ENCODE results near the gene RTN4RL2. TPM values are rescaled to one million over a fixed set of nuclear protein-coding genes. Genes with fewer than 3 reads are reported as not detected.

The RTN4RL2 gene
- under 1 TPM; 0.33 to 0.39 TPM for total RNA-seq

DNA sequence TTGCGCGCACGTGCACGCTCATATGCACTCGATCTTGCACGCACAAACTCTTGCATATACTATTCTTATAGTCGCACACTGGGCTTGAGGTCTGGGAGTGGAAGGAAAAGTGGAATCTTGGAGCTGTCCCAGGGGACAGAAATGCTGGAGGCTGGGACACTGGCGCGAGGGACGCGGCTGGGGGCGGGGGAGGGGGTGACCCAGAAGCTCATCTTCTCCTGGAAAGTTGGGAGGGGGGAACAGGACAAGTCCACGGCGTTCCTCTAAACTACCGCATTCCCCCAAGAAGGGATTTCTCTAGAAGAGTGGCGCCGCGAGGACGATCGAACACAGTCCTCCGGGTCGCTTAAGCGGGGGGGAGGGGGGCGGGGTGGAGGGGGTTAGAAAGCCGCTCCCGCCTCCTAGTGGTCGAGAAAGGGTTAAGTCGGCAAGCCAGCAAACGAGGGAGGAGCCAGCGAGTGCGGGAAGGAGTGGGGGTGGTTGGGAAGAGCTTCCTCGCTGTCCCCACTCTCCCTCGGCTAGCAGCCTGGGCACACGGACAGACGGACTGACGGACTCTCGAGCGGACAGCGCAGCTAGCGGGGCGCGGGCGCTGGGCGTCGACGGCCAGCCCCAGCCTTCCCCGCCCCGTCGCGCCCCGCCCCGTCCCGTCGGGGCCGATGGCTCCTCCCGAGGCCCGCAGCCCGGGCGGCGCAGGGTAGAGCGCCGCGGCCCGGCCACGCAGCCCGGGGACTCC lies at the start of gene RTN4RL2:
RTN4RL2 (plus strand) TSS at position 507 of the 736 bp plus-strand sequence. CDS start 338 bp downstream, outside the sequence.
- CTCF ChIA-PET, result interaction anchor here (0.6 to 6.3 kb wide), 13 partner anchors 12 to 339 kb away, joined by 3 to 124 read pairs (median 4); partner anchors contain the start of gene SLC43A1
- peak; percentile 55 for ATAC-seq
- Mint-ChIP-seq H3K4me1 (peaks cover 27% of the 10 kb centered on the region), H3K4me3 (peak within 1 kb of the TSS; percentile 71), H3K9me3 (ENCODE audit: low read depth) (no peaks in the 10 kb centered on the region), H3K36me3 (ENCODE audit: low read depth) (no peaks in the 10 kb centered on the region), H3K27me3 (peaks cover 25% of the 10 kb centered on the region), H3K27ac (peak within 1 kb of the TSS; percentile 17)
- POLR2A ChIA-PET, result interaction anchor here (0.7 to 1.2 kb wide), 2 partner anchors 18 to 108 kb away, joined by 3 to 4 read pairs; no protein-coding TSS in a partner anchor
- DNase-seq, result peak; percentile 81
- intact Hi-C loops (cut with DNase I, micrococcal nuclease), result loop anchor here in 1 of 2 experiments (1.0 kb wide), 4 partner anchors 16 to 108 kb away; partner anchors contain the start of genes SLC43A3 and TIMM10

- ATAC-seq, result no peak
- peaks cover 63% of the 10 kb centered on the region for H3K4me1 Mint-ChIP-seq
Observed at GRCh38 chr11:57413681-57414080, 46.6 kb upstream of the RTN4RL2 start.

DNA sequence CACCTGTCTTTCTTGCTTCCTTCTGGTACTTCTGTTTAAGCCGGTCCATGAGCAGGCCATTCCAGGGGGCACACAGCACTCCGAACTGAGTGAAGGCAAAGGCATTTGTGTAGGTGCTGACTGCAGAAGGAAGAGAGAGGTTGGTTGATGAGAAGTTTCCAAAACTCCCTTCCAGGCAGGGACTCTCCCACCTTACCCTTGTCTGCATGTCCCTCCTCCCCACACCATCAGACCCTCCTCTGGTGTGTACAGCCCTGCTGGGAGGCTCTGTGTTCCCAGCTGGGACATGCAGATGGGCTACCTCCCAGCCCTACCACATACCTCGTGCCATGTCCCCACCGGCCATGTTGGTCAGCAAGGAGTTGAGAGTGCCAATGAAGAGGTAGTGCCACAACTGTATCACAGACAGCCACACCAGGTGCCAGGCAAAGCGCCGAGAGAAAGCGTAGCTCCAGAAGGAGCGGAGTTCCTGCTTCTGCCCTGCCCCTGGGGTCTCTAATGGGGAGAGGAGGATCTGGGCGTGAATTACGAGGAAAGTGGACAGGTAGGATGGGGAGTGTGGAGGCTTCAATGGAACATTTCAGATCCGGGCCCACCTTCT lies 45.6 kb upstream of the RTN4RL2 start:
- H3K4me1 Mint-ChIP-seq, result peaks cover 60% of the 10 kb centered on the region
- DNase-seq, result no peak
- ChIA-PET CTCF (no interaction called here), POLR2A (no interaction called here)
- H3K4me3 Mint-ChIP-seq, result no peak overlapping the region
- intact Hi-C loops (cut with DNase I, micrococcal nuclease), result no loop called here
- ATAC-seq, result peak; percentile 52
- peaks cover 81% of the 10 kb centered on the region for H3K36me3 Mint-ChIP-seq (ENCODE audit: low read depth)
- peak overlapping the region; percentile 9 for H3K27ac Mint-ChIP-seq
- no peaks in the 10 kb centered on the region for H3K9me3 Mint-ChIP-seq (ENCODE audit: low read depth)
- no peaks in the 10 kb centered on the region for H3K27me3 Mint-ChIP-seq

More at GRCh38 chr11:57413681-57414080, 46.6 kb upstream of the RTN4RL2 start:
- ChIA-PET POLR2A (no interaction called here), CTCF (interaction anchor here (0.7 kb wide), 1 partner anchor 14 kb away, joined by 3 read pairs; no protein-coding TSS in a partner anchor)
- Mint-ChIP-seq H3K9me3 (ENCODE audit: low read depth) (no peaks in the 10 kb centered on the region), H3K36me3 (ENCODE audit: low read depth) (peaks cover 83% of the 10 kb centered on the region), H3K4me3 (no peak overlapping the region), H3K27ac (peak overlapping the region; percentile 49), H3K27me3 (no peaks in the 10 kb centered on the region)
- intact Hi-C loops (cut with DNase I, micrococcal nuclease), result no loop called here
- DNase-seq, result no peak

DNA sequence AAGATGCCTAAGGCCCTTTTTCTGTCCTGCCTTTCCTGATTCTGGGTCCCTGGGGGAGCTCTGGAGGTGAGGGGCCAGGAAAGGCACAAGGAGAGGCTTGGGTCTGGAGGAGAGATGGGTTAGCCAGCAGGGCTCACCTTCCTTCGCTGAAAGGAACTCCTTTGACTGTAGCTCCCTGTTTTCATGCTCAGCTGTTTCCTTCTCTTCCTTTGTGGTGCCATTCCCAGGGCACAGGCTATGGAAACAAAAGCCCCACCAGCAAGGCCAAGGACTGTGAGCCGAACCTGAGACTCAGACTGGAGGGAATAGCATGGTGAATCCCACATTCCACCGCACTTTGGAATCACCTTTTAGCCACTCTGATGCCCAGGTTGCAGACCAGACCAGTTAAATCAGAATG lies 43.9 kb upstream of the RTN4RL2 start:
- CTCF ChIA-PET, result interaction anchor here (1.3 kb wide), 2 partner anchors 20 to 110 kb away, joined by 3 to 4 read pairs; no protein-coding TSS in a partner anchor
- peaks cover 68% of the 10 kb centered on the region for H3K4me1 Mint-ChIP-seq
- no peaks in the 10 kb centered on the region for H3K9me3 Mint-ChIP-seq (ENCODE audit: low read depth)

GRCh38 chr11:57417056-57417455 lies 43.3 kb upstream of the RTN4RL2 start:
- Mint-ChIP-seq H3K4me1 (peaks cover 72% of the 10 kb centered on the region), H3K4me3 (no peak overlapping the region), H3K27me3 (no peaks in the 10 kb centered on the region), H3K27ac (no peak overlapping the region), H3K36me3 (ENCODE audit: low read depth) (peaks cover 88% of the 10 kb centered on the region), H3K9me3 (ENCODE audit: low read depth) (no peaks in the 10 kb centered on the region)
- DNase-seq (no peak), ATAC-seq (no peak)
- ChIA-PET POLR2A (no interaction called here), CTCF (interaction anchor here (1.3 to 1.9 kb wide), 3 partner anchors 11 to 110 kb away, joined by 3 to 6 read pairs (median 4); no protein-coding TSS in a partner anchor)
- intact Hi-C loops (cut with DNase I, micrococcal nuclease), result no loop called here

More for the DNA sequence above, 43.9 kb upstream of the RTN4RL2 start:
- Mint-ChIP-seq H3K36me3 (ENCODE audit: low read depth) (peaks cover 86% of the 10 kb centered on the region), H3K27ac (no peak overlapping the region), H3K27me3 (no peaks in the 10 kb centered on the region), H3K4me3 (no peak overlapping the region)
- ATAC-seq (no peak), DNase-seq (no peak)
- POLR2A ChIA-PET, result no interaction called here
- intact Hi-C loops (cut with DNase I, micrococcal nuclease), result no loop called here

DNA sequence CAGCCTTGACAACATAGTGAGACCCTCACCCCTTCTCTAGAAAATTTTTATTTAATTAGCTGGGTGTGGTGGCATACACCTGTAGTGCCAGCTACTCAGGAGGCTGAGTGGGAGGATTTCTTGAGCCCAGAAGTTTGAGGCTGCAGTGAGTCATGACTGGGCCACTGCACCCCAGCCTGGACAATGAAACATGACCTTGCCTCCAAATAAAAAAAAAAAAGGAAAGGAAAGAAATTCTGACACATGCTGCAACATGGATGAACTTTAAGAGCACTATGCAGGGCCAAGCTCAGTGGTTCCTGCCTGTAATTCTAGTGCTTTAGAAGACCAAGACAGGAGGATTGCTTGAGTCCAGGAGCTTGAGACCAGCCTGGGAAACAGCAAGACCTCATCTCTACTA lies 42.2 kb upstream of the RTN4RL2 start:
- Mint-ChIP-seq H3K9me3 (ENCODE audit: low read depth) (no peaks in the 10 kb centered on the region), H3K4me1 (peaks cover 77% of the 10 kb centered on the region), H3K36me3 (ENCODE audit: low read depth) (peaks cover 92% of the 10 kb centered on the region), H3K27ac (no peak overlapping the region), H3K27me3 (no peaks in the 10 kb centered on the region), H3K4me3 (no peak overlapping the region)
- DNase-seq, result no peak
- ChIA-PET POLR2A (interaction anchor here (0.8 kb wide), 1 partner anchor 24 kb away, joined by 3 read pairs; no protein-coding TSS in a partner anchor), CTCF (interaction anchor here (0.6 to 1.9 kb wide), 5 partner anchors 10 to 189 kb away, joined by 3 to 6 read pairs (median 3); partner anchors contain the start of gene RTN4RL2)
- ATAC-seq, result no peak
- intact Hi-C loops (cut with DNase I, micrococcal nuclease), result no loop called here

DNA sequence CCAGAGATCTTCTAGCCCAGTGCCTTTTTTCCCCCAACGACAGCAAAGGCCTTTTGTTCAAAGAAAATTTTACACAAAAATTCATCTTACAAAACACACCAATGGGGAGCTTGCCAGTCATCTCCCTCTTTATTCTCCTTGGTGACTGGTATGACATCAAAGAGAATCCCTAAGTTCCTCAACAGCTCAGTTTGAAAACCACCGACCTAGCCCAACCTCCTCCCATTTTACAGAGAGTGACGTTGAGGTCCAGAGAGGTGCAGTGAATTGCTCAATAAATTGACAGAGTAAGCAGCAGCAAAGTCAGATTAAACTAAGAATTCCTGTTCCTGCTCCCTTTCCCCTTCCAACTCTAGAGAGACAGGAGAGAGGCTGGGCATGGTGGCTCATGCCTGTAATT lies 41.2 kb upstream of the RTN4RL2 start:
- no peak for DNase-seq
- peak overlapping the region; percentile 58 for H3K27ac Mint-ChIP-seq
- POLR2A ChIA-PET, result no interaction called here
- intact Hi-C loops (cut with DNase I, micrococcal nuclease), result no loop called here
- no peak overlapping the region for H3K4me3 Mint-ChIP-seq
- CTCF ChIA-PET, result interaction anchor here (0.5 to 0.7 kb wide), 2 partner anchors 73 to 76 kb away, joined by 3 read pairs; no protein-coding TSS in a partner anchor
- no peak for ATAC-seq
- no peaks in the 10 kb centered on the region for H3K9me3 Mint-ChIP-seq (ENCODE audit: low read depth)
- peaks cover 92% of the 10 kb centered on the region for H3K36me3 Mint-ChIP-seq (ENCODE audit: low read depth)
- no peaks in the 10 kb centered on the region for H3K27me3 Mint-ChIP-seq
- H3K4me1 Mint-ChIP-seq, result peaks cover 77% of the 10 kb centered on the region

DNA sequence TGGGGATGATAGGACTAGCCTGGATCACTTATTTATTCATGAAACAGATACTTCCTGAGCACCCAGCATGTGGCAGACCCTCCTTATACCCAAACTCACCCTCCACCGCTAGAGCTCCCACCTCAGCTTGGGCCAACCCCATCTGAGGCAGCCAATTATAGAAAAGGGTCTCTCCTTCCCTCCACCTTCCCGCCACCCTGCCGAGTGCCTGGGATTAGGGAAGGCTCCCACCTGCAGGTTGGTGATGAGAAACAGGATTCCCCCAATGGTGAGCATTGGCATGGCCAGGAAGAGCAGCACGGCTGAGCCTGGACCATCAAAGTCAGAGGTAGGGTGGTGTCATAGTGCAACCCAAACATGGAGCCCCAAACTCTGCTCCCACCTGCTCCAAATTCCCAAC lies 39.3 kb upstream of the RTN4RL2 start:
- no peaks in the 10 kb centered on the region for H3K27me3 Mint-ChIP-seq
- H3K9me3 Mint-ChIP-seq (ENCODE audit: low read depth), result no peaks in the 10 kb centered on the region
- no peak overlapping the region for H3K4me3 Mint-ChIP-seq
- ChIA-PET POLR2A (interaction anchor here (0.5 kb wide), 1 partner anchor 249 kb away, joined by 3 read pairs; no protein-coding TSS in a partner anchor), CTCF (interaction anchor here (0.6 to 1.4 kb wide), 2 partner anchors 9 to 15 kb away, joined by 3 to 4 read pairs; no protein-coding TSS in a partner anchor)
- H3K27ac Mint-ChIP-seq, result no peak overlapping the region
- DNase-seq (no peak), ATAC-seq (no peak)
- intact Hi-C loops (cut with DNase I, micrococcal nuclease), result no loop called here
- H3K36me3 Mint-ChIP-seq (ENCODE audit: low read depth), result peaks cover 96% of the 10 kb centered on the region
- H3K4me1 Mint-ChIP-seq, result peaks cover 68% of the 10 kb centered on the region

GRCh38 chr11:57421805-57422204 lies 38.5 kb upstream of the RTN4RL2 start:
- CTCF ChIA-PET, result interaction anchor here (1.0 to 1.4 kb wide), 4 partner anchors 16 to 69 kb away, joined by 3 to 5 read pairs (median 4); no protein-coding TSS in a partner anchor
- no peak for ATAC-seq
- H3K4me1 Mint-ChIP-seq, result peaks cover 65% of the 10 kb centered on the region

DNA sequence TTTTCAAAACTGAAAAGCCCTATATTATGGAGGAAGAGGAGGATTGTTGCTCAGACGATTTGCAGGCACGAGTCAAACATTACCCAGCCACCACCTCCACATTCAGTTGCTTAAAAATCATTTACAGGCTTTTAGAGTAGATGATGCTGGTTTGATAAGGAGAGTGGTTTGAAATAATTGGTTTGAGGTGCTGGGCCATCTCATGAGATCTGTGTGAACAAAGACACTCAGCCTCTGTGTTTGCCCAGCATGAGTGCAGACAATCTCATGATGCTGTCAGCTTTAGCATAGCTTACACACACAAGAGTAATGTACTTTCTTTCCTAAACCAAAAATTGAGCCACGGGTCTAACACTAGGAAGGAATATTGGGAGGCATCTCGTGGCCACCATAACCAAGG lies 37.7 kb upstream of the RTN4RL2 start:
- intact Hi-C loops (cut with DNase I, micrococcal nuclease), result no loop called here

More at GRCh38 chr11:57421805-57422204, 38.5 kb upstream of the RTN4RL2 start:
- H3K4me3 Mint-ChIP-seq, result no peak overlapping the region
- POLR2A ChIA-PET, result no interaction called here
- H3K27ac Mint-ChIP-seq, result peak overlapping the region; percentile 80
- H3K9me3 Mint-ChIP-seq (ENCODE audit: low read depth), result no peaks in the 10 kb centered on the region
- intact Hi-C loops (cut with DNase I, micrococcal nuclease), result no loop called here
- DNase-seq, result no peak
- no peaks in the 10 kb centered on the region for H3K27me3 Mint-ChIP-seq
- H3K36me3 Mint-ChIP-seq (ENCODE audit: low read depth), result peaks cover 96% of the 10 kb centered on the region

More for the DNA sequence above, 37.7 kb upstream of the RTN4RL2 start:
- Mint-ChIP-seq H3K4me1 (peaks cover 63% of the 10 kb centered on the region), H3K36me3 (ENCODE audit: low read depth) (peaks cover 88% of the 10 kb centered on the region), H3K27me3 (no peaks in the 10 kb centered on the region), H3K4me3 (peak overlapping the region; percentile 98), H3K9me3 (ENCODE audit: low read depth) (no peaks in the 10 kb centered on the region), H3K27ac (peak overlapping the region; percentile 80)
- DNase-seq (no peak), ATAC-seq (no peak)
- CTCF ChIA-PET, result interaction anchor here (1.0 kb wide), 3 partner anchors 26 to 69 kb away, joined by 3 to 5 read pairs (median 3); no protein-coding TSS in a partner anchor
- POLR2A ChIA-PET, result no interaction called here
